Activated T-cell treated with anti-CD3 and anti-CD28 coated beads, Interleukin-2, amount 50 U/mL, for 4 hours (primary cell): ENCODE measurements around the gene WDR55. TPM values are rescaled to one million over a fixed set of nuclear protein-coding genes. Genes with fewer than 3 reads are reported as not detected.
"Not testable (repeated sequence)": the region's sequence is repeated elsewhere in the genome, so short reads cannot be mapped to it uniquely, and the experiment has no call there.

Experiments used
- ATAC-seq, 2 donors: fragments of 200-7000 bp; cut with Tn5 transposase; one replicate each; pipeline ENCODE4 v1.10.0; 2021
- DNase-seq: peaks from one replicate; pipeline ENCODE4 v3.0.0-alpha.2; 2020
- H3K27me3 Mint-ChIP-seq: one replicate; pipeline ENCODE4 v1.8.0; 2021; ENCODE audit warnings: low read depth, mixed read lengths
- H3K36me3 Mint-ChIP-seq: one replicate; pipeline ENCODE4 v1.8.0; 2022; ENCODE audit warnings: mixed read lengths; ENCODE audit not compliant: insufficient read depth
- H3K4me1 Mint-ChIP-seq: one replicate; pipeline ENCODE4 v1.8.0; 2021; ENCODE audit warnings: low read depth, mixed read lengths
- H3K4me3 Mint-ChIP-seq: one replicate; pipeline ENCODE4 v1.8.0; 2021; ENCODE audit warnings: mild to moderate bottlenecking, moderate library complexity, mixed read lengths
- H3K9me3 Mint-ChIP-seq: one replicate; pipeline ENCODE4 v1.8.0; 2021; ENCODE audit warnings: mixed read lengths
- total RNA-seq, 3 donors: library from RNA; stranded (reverse); gene quantifications; one replicate each; pipeline ENCODE4 v1.2.1, GENCODE V29; 2021

WDR55 gene, protein sequence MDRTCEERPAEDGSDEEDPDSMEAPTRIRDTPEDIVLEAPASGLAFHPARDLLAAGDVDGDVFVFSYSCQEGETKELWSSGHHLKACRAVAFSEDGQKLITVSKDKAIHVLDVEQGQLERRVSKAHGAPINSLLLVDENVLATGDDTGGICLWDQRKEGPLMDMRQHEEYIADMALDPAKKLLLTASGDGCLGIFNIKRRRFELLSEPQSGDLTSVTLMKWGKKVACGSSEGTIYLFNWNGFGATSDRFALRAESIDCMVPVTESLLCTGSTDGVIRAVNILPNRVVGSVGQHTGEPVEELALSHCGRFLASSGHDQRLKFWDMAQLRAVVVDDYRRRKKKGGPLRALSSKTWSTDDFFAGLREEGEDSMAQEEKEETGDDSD
- total RNA-seq = 10 to 100 TPM; 47.7 to 50.0 (median 49.5) TPM

DNA sequence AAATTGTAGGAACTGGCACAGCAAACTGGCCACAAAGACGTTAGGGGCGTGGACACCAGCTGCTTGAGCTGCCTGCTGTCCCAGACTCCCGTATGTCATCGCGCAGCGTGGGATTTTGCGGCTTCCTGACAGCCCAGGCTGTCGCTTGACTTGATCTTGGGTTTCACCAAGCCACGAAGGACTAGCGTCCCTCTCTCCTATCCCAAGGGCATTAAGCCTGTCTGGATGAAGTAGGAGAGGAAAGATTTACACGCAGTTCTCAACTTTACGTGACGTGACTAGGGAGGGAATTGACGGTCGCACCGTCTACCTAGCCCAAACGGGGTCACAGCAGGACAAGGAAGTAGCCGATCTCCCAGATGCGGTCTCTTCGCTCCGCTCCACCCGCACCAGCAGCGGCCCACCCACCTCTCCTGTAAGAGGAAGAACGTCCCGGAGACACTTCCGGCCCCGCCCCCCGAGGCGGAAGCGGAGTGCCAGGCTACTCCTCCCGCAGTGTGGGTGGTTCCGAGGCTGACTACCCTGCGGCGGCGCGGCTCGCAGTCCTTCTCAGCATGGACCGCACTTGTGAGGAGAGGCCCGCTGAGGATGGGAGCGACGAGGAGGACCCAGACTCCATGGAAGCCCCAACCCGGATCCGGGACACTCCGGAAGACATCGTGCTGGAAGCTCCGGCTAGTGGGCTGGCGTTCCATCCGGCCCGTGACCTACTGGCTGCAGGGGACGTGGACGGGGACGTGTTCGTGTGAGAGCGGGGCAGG lies at the start of gene WDR55:
Gene WDR55, plus strand, starts transcription at position 546 of the 761 bp plus-strand sequence. Its CDS starts 9 bp downstream, at position 555.
- peak within 1 kb of the TSS; percentile 99 for H3K4me3 Mint-ChIP-seq
- H3K4me1 Mint-ChIP-seq = peaks cover 32% of the 10 kb centered on the region
- H3K36me3 Mint-ChIP-seq = peaks cover 43% of the 10 kb centered on the region
- ATAC-seq = peak; percentile 97
- peak; percentile 93 for DNase-seq
- H3K9me3 Mint-ChIP-seq = no peaks in the 10 kb centered on the region
- H3K27me3 Mint-ChIP-seq = no peaks in the 10 kb centered on the region

DNA sequence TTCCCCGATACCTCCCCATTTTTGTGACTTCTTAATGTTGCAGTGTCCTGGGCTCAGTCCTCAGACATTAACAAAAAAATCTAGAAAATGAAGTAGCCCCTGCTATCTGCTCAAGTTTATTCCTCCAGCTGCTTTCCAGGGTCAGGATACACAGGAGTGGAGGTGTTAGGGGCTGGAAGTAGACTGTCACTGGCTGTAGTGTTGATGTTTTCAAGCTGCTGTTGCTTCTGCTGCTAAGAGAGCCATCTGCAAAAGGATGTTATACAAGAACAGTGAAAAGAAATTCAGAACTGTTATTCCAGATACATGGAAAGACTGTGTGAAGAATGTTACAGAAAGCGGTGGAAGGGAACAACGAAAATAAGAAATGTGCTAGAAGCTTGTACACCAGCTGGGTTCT lies 42.4 kb upstream of the WDR55 start:
- Mint-ChIP-seq H3K4me3 (no peak overlapping the region), H3K36me3 (no peaks in the 10 kb centered on the region), H3K27me3 (peaks cover 12% of the 10 kb centered on the region), H3K4me1 (no peaks in the 10 kb centered on the region), H3K9me3 (no peaks in the 10 kb centered on the region)
- no peak for ATAC-seq
- no peak for DNase-seq

DNA sequence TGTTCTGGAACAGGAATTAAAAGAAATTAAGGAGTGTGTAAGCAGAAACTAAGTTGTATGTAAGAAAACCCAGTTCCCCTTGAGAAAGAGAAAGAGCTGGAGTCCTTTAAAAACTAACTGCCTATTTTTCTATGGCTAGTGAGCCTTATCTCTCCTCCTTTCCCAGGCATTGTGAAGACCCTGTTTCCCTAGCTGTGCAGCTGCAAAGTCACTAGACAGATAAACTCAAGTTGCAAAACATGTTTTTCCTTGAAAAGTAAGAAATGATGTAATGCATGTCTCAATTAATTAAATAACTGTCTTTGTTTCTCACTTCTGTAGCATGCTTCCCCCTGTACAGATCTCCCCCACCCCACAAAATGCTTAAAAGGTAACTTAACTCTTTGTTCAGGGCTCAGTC lies 41.6 kb upstream of the WDR55 start:
- not testable (repeated sequence) for H3K4me1 Mint-ChIP-seq, H3K4me3 Mint-ChIP-seq, H3K9me3 Mint-ChIP-seq, H3K27me3 Mint-ChIP-seq, H3K36me3 Mint-ChIP-seq, ATAC-seq, DNase-seq

DNA sequence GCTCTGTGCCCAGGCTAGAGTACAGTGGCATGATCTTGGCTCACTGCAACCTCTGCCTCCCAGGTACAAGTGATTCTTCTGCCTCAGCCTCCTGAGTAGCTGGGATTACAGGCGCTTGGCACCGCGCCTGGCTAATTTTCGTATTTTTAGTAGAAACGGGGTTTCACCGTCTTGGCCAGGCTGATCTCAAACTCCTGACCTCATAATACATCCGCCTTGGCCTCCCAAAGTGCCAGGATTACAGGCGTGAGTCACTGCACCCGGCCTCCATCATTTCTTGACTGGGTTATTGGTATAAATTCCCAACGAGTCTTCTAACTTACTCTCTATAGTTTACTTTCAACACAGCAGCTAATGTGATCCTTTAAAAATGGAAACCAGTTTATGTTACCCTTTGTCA lies 39.8 kb upstream of the WDR55 start:
- H3K9me3 Mint-ChIP-seq, H3K4me3 Mint-ChIP-seq, H3K27me3 Mint-ChIP-seq, DNase-seq, H3K36me3 Mint-ChIP-seq, ATAC-seq, H3K4me1 Mint-ChIP-seq: not testable (repeated sequence)

DNA sequence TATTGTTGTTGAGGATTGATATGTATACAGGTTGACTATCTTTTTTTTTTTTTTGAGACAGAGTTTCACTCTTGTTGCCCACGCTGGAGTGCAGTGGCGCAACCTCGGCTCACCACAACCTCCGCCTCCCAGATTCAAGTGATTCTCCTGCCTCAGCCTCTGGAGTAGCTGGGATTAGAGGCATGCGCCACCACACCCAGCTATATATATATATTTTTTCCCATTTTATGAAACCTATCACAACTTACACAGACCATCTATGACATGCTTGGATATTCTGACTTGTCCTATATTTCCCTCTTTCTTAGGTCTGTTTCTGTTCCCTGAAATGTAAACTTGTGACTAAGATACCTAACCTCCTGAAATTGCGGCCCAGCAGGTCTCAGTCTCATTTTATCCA lies 36.7 kb upstream of the WDR55 start:
- ATAC-seq = no peak
- peaks cover 3% of the 10 kb centered on the region for H3K9me3 Mint-ChIP-seq
- peaks cover 13% of the 10 kb centered on the region for H3K4me1 Mint-ChIP-seq
- DNase-seq = no peak
- H3K36me3 Mint-ChIP-seq = no peaks in the 10 kb centered on the region
- H3K27me3 Mint-ChIP-seq = peaks cover 13% of the 10 kb centered on the region
- no peak overlapping the region for H3K4me3 Mint-ChIP-seq

DNA sequence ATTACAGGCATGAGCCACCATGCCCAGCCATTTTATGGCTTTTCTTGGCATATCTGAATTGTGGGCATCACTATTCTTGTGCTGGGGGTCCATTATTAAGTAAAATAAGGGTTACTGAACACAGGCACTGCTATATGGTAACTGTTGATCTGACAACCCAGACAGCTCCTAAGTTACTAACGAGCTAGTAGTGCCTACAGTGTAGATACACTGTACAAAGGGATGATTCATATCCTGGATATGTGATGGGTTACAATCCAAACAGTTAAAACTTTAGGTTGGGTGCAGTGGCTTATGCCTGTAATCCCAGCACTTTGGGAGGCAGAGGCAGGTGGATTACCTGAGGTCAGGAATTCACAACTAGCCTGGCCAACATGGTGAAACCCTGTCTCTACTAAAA lies 36.0 kb upstream of the WDR55 start:
- Mint-ChIP-seq H3K36me3 (no peaks in the 10 kb centered on the region), H3K4me1 (peaks cover 18% of the 10 kb centered on the region), H3K4me3 (no peak overlapping the region), H3K27me3 (peaks cover 13% of the 10 kb centered on the region), H3K9me3 (peaks cover 3% of the 10 kb centered on the region)
- ATAC-seq (no peak), DNase-seq (no peak)

DNA sequence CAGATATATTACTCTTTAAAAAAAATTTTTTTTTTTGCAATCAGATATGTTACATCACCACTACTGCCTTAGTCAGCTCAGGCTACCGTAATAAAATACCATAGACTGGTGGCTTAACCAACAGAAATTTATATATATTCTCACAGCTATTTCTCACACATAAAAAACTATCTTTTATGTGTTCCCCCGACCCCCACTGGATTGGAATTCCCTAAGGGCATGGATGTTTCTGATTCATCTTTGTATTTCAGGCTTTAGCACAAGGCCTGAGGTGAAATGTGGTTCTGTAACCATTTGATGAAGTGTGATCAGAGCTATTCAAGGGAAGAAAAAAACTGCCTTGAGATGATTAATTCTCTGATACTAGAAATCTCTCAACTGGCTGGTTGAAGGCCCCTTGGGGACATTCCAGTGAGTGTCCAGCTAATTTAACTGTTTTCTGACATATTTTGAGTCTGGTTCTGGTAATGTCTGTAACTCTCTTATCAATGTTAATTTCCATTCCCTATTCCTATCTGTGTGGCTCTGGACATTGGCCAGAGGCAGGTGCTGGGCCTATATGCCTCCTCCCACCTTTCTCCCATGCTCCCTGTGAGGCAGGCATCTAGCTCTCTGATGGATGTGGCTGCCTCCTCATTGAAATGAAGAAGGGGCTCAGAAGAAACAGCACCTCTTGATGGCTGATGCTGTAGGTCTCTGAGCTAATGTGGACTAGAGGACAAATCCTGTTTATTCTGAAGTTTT lies 34.2 kb upstream of the WDR55 start:
- H3K9me3 Mint-ChIP-seq = peaks cover 3% of the 10 kb centered on the region
- H3K36me3 Mint-ChIP-seq = no peaks in the 10 kb centered on the region
- ATAC-seq (no peak), DNase-seq (no peak)
- H3K27me3 Mint-ChIP-seq = peaks cover 16% of the 10 kb centered on the region
- no peak overlapping the region for H3K4me3 Mint-ChIP-seq
- peaks cover 28% of the 10 kb centered on the region for H3K4me1 Mint-ChIP-seq

DNA sequence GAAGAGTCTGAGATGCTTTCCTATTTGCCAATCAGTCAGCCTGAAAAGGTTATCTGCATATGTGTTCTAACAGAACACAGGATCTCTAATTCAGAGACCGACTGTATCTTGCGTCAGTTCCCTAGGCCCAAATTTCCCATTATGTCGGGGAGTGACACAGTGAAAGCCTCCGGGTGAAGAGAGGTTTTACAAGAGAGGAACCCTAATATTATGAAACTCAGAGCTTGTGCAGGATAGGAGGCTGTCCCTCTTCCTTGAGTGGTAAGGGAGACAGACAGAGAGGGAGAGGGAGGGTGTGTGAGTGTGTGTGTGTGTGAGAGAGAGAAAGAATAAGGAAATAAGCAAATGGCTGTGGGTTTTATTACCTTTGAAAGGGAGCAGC lies 33.7 kb upstream of the WDR55 start:
- H3K9me3 Mint-ChIP-seq = peaks cover 3% of the 10 kb centered on the region
- H3K36me3 Mint-ChIP-seq = no peaks in the 10 kb centered on the region
- H3K27me3 Mint-ChIP-seq = peaks cover 16% of the 10 kb centered on the region
- H3K4me3 Mint-ChIP-seq = peak overlapping the region; percentile 45
- no peak for ATAC-seq
- H3K4me1 Mint-ChIP-seq = peaks cover 28% of the 10 kb centered on the region
- DNase-seq = no peak

DNA sequence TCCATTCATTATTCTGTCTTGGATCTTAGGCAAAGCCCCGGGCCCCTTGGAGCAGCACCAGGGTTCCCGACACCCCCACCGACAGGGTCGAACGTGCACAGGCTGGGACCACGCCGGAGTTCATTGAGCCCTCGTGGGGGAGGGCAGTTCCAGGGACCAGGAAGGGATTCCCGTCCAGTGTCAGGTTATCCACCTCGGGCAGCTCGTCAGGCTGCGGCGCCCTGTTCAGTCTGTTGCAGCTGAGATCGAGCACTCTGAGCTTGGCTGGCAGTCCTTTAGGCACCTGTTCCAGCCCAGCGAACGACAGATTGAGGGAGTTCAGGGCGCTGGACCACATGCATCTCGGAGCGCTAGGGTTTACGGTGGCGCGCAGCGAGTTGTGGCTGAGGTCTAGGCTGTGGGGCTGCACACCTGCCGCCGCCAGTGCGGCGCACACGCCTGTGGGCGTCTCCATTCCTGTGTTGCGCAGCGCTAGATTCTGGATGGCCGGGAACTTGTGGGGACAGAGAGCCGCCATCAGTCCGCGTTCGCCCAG lies 32.8 kb upstream of the WDR55 start:
- H3K36me3 Mint-ChIP-seq = no peaks in the 10 kb centered on the region
- peak overlapping the region; percentile 80 for H3K4me3 Mint-ChIP-seq
- ATAC-seq (peak; percentile 57 to 61), DNase-seq (peak; percentile 15)
- peaks cover 3% of the 10 kb centered on the region for H3K9me3 Mint-ChIP-seq
- peaks cover 28% of the 10 kb centered on the region for H3K4me1 Mint-ChIP-seq
- H3K27me3 Mint-ChIP-seq = peaks cover 16% of the 10 kb centered on the region

DNA sequence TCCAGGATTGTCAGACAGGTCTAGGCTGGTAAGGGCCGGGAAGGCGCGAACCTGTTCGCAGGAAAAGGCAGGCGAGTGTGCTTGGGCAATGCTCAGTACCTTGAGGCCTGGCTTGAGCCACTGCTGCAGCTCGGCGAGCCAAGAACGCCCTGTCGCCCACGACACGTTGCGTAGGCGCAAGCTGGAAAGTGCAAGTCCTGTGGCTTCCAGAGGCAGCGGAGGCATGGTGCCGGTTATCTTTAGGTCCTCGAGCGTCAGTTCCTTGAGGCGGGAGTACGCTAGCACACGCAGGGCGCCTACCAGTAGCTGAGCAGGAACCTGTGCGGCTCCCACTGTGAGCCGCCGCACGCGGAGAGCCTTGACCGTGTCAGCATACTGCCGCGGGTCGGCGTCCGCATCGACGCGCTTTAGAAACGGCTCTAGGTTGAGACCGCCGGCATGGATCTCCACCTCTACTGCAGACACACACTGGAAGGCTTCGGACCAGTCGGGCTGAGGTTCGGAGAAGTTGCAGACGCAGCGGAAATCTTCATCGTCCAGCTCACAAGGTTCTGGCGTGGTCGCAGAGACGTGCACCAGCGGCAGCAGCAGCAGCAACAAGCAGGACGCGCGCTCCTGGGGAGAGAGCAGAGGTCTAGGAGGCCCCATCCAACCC lies 32.2 kb upstream of the WDR55 start:
- Mint-ChIP-seq H3K27me3 (peaks cover 16% of the 10 kb centered on the region), H3K4me3 (peak overlapping the region; percentile 80), H3K36me3 (no peaks in the 10 kb centered on the region), H3K9me3 (peaks cover 3% of the 10 kb centered on the region), H3K4me1 (peaks cover 28% of the 10 kb centered on the region)
- DNase-seq (peak; percentile 32), ATAC-seq (peak; percentile 81 to 84)

DNA sequence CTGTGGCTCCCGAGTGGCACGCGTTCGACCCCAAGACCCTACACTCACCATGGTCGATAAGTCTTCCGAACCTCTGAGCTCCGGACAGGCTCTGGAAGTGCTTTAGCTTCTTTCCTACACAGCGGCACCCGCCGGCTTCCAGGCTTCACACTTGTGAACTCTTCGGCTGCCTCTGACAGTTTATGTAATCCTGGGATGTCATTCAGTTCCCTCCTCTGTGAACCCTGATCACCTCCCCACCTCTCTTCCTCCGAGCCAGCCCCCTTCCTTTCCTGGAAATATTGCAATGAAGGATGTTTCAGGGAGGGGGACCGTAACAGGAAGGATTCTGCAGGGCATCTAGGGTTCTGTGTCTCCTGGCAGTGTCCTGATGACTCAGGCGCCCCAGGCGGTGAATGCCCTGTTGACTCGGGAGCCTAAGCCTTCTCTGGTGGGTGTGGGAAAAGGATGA lies 31.7 kb upstream of the WDR55 start, which contains the start of gene CD14:
Gene CD14, minus strand, starts transcription at position 155 of the 451 bp plus-strand sequence. Its CDS starts 104 bp downstream, at position 51.
- H3K36me3 Mint-ChIP-seq = no peaks in the 10 kb centered on the region
- DNase-seq = no peak
- H3K9me3 Mint-ChIP-seq = peaks cover 3% of the 10 kb centered on the region
- peaks cover 29% of the 10 kb centered on the region for H3K4me1 Mint-ChIP-seq
- peak within 1 kb of the TSS; percentile 80 for H3K4me3 Mint-ChIP-seq
- peaks cover 16% of the 10 kb centered on the region for H3K27me3 Mint-ChIP-seq
- no peak for ATAC-seq

DNA sequence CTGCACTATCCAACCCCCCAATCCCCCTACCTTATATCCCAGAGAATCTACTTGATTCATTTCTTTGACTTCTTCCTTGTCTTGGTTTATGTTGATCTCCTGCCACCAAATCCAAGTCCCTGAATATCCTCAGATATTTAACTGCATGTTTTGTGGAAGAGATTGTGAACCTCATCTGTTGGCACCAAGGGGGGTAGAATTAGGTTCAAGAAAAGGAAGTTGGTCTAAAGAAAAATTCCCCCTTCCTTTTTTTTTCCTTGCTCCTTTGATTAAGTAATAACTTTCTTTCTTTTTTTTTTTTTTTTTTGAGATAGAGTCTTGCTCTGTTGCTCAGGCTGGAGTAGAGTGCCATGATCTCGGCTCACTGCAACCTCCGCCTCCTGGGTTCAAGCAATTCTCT lies 31.2 kb upstream of the WDR55 start:
- Mint-ChIP-seq H3K36me3 (no peaks in the 10 kb centered on the region), H3K4me3 (peak overlapping the region; percentile 80), H3K4me1 (peaks cover 31% of the 10 kb centered on the region), H3K27me3 (peaks cover 11% of the 10 kb centered on the region), H3K9me3 (no peaks in the 10 kb centered on the region)
- DNase-seq = no peak
- ATAC-seq = no peak

DNA sequence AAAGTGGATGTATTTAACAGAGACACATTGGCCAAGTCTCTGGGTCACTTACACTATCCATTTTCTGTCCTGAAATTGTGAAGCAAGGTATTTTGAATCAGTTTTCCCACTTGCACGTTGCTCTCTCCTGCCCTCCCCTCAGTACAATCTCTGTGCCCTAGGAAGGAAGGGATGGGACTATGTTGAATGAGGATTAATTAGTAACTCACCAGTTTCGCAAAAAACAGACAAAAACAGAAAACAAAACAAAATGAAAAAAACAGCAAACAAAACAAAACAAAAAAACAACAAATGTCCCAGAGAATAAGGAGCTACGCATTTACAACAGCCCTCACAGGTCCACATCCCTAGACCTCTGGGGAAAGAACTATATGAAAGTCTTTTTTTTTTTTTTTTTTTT lies 30.6 kb upstream of the WDR55 start:
- Mint-ChIP-seq H3K9me3 (no peaks in the 10 kb centered on the region), H3K4me1 (peaks cover 37% of the 10 kb centered on the region), H3K36me3 (no peaks in the 10 kb centered on the region), H3K4me3 (no peak overlapping the region), H3K27me3 (peaks cover 11% of the 10 kb centered on the region)
- ATAC-seq (no peak), DNase-seq (no peak)
